ENCODE data around the gene HAUS7.

Gene HAUS7

DNA sequence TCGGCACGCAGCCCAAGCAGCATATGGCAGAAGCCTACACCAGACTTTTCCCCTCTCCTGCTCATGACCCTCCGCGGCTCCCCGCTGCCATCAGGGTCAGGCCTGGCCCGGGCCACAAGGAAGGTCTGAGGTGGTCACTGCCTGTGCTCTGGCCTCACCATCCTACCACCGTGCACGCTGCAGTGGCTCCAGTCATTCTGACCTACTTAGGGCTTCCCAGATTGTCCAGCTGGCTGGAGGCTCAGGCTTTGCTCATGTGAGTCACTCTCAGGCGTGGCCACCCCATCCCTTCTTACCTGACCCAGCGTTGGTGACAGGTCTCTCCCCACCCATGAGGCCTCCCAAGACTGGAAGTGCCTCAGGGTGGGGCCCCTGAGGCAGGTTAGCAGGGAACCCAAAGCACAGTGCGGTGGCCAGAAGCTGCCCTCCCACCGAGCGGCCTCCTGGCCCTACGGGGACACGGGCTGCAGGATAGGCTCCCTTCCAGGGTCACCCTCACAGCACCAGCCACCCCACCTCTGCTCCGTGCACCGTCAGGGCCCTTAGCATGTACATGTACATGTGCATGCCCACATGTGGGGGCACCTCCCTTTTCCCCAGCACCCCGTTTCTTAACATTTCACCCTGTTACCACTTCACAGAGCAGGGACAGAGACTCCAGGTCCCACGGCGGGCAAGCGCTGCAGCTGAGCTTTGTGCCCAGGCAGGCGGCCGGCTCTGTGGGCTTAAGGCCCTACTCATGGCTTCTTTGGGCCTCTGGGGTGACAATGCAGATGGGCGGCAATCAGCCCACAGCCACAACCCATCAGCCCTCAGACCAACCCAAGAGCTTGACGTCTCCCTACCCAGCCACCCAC, 26.7 kb downstream of the HAUS7 start:
- no peaks in the 10 kb centered on the region for H3K4me1 ChIP-seq (ENCODE audit: insufficient read depth, low read length)
- no peak overlapping the region for H3K4me3 ChIP-seq (ENCODE audit: low read depth in 1 of 2, low read length in 2 of 2)
- H3K27me3 ChIP-seq (ENCODE audit: control insufficient read depth in 1 of 2, insufficient read depth in 2 of 2, low read length in 2 of 2): peaks cover 0 to 19% of the 10 kb centered on the region in 2 donors
- H3K9me3 ChIP-seq (ENCODE audit: low read length): peaks cover 9% of the 10 kb centered on the region
- H3K9ac ChIP-seq (ENCODE audit: low read length): no peak overlapping the region
- H3K36me3 ChIP-seq (ENCODE audit: insufficient read depth, low read length): no peaks in the 10 kb centered on the region
- no peak overlapping the region for H3K27ac ChIP-seq (ENCODE audit: low read depth, low read length)

- Histone ChIP-seq H3K9me3 (ENCODE audit: low read length) (peaks cover 9% of the 10 kb centered on the region), H3K4me3 (ENCODE audit: low read depth in 1 of 2, low read length in 2 of 2) (no peak overlapping the region), H3K27ac (ENCODE audit: low read depth, low read length) (no peak overlapping the region), H3K4me1 (ENCODE audit: insufficient read depth, low read length) (no peaks in the 10 kb centered on the region), H3K36me3 (ENCODE audit: insufficient read depth, low read length) (no peaks in the 10 kb centered on the region), H3K27me3 (ENCODE audit: control insufficient read depth in 1 of 2, insufficient read depth in 2 of 2, low read length in 2 of 2) (peaks cover 0 to 18% of the 10 kb centered on the region in 2 donors), H3K9ac (ENCODE audit: low read length) (no peak overlapping the region)
Measured at GRCh38 chrX:153442463-153442862, 27.9 kb downstream of the HAUS7 start.

- Histone ChIP-seq H3K9ac (ENCODE audit: low read length) (no peak overlapping the region), H3K36me3 (ENCODE audit: insufficient read depth, low read length) (no peaks in the 10 kb centered on the region), H3K4me1 (ENCODE audit: insufficient read depth, low read length) (no peaks in the 10 kb centered on the region), H3K27me3 (ENCODE audit: control insufficient read depth in 1 of 2, insufficient read depth in 2 of 2, low read length in 2 of 2) (peaks cover 0 to 14% of the 10 kb centered on the region in 2 donors), H3K4me3 (ENCODE audit: low read depth in 1 of 2, low read length in 2 of 2) (no peak overlapping the region), H3K27ac (ENCODE audit: low read depth, low read length) (no peak overlapping the region), H3K9me3 (ENCODE audit: low read length) (peaks cover 9% of the 10 kb centered on the region)
Measured at GRCh38 chrX:153441981-153442380, 28.4 kb downstream of the HAUS7 start.

- no peaks in the 10 kb centered on the region for H3K4me1 ChIP-seq (ENCODE audit: insufficient read depth, low read length)
- no peak overlapping the region for H3K27ac ChIP-seq (ENCODE audit: low read depth, low read length)
- H3K27me3 ChIP-seq (ENCODE audit: control insufficient read depth in 1 of 2, insufficient read depth in 2 of 2, low read length in 2 of 2): peaks cover 0 to 11% of the 10 kb centered on the region in 2 donors
- no peak overlapping the region for H3K9ac ChIP-seq (ENCODE audit: low read length)
- no peak overlapping the region for H3K4me3 ChIP-seq (ENCODE audit: low read depth in 1 of 2, low read length in 2 of 2)
- H3K36me3 ChIP-seq (ENCODE audit: insufficient read depth, low read length): no peaks in the 10 kb centered on the region
- H3K9me3 ChIP-seq (ENCODE audit: low read length): peaks cover 9% of the 10 kb centered on the region
Measured at GRCh38 chrX:153441296-153441695, 29.1 kb downstream of the HAUS7 start.

- Histone ChIP-seq H3K27me3 (ENCODE audit: control insufficient read depth in 1 of 2, insufficient read depth in 2 of 2, low read length in 2 of 2) (peaks cover 0 to 7% of the 10 kb centered on the region in 2 donors), H3K9me3 (ENCODE audit: low read length) (peaks cover 9% of the 10 kb centered on the region), H3K36me3 (ENCODE audit: insufficient read depth, low read length) (no peaks in the 10 kb centered on the region), H3K27ac (ENCODE audit: low read depth, low read length) (no peak overlapping the region), H3K4me3 (ENCODE audit: low read depth in 1 of 2, low read length in 2 of 2) (no peak overlapping the region), H3K9ac (ENCODE audit: low read length) (no peak overlapping the region), H3K4me1 (ENCODE audit: insufficient read depth, low read length) (no peaks in the 10 kb centered on the region)
Measured at GRCh38 chrX:153440556-153441135, 29.7 kb downstream of the HAUS7 start.

DNA sequence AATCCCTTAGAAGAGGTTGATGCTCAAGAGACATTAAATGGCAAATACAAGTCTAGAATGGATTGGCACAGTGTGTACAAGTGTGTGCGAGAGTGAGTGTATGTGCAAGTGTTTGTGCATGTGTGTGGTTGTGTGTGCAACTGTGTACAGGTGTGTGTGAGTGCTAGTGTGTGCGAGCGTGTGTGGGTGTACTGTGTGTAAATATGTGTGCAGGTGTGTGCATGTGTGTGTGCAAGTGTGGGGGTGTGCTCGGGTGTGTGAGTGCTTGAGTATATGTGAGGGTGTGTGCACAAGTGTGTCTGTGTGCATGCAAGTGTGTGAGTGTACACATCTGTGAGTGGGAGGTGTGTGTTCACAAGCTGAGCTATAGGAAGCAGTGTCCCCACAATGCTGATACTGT, 30.4 kb downstream of the HAUS7 start:
- Histone ChIP-seq H3K4me1 (ENCODE audit: insufficient read depth, low read length) (no peaks in the 10 kb centered on the region), H3K9me3 (ENCODE audit: low read length) (peaks cover 9% of the 10 kb centered on the region), H3K36me3 (ENCODE audit: insufficient read depth, low read length) (no peaks in the 10 kb centered on the region), H3K4me3 (ENCODE audit: low read depth in 1 of 2, low read length in 2 of 2) (no peak overlapping the region), H3K27me3 (ENCODE audit: control insufficient read depth in 1 of 2, insufficient read depth in 2 of 2, low read length in 2 of 2) (peaks cover 0 to 5% of the 10 kb centered on the region in 2 donors), H3K27ac (ENCODE audit: low read depth, low read length) (no peak overlapping the region), H3K9ac (ENCODE audit: low read length) (no peak overlapping the region)

DNA sequence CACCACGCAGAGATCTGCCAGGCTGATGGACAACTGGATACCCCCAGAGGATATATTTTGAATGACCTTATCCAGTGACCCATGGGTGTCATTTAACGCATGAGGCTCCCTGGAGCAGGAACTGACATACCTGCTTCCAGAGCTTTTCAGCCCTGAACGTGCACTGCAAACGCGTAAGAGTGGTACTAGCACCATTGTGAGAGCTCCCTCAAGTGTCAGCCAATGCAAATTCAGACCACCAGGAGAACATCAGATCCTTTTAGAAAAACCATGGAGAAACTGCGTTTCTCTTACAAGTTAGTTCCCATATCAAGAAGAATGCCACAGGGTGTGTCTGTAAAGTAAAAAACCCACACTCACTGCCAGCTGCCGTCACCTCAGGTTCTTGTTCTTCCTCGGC, 31.8 kb downstream of the HAUS7 start:
- H3K36me3 ChIP-seq (ENCODE audit: insufficient read depth, low read length): no peaks in the 10 kb centered on the region
- H3K27ac ChIP-seq (ENCODE audit: low read depth, low read length): no peak overlapping the region
- no peak overlapping the region for H3K9ac ChIP-seq (ENCODE audit: low read length)
- no peak overlapping the region for H3K4me3 ChIP-seq (ENCODE audit: low read depth in 1 of 2, low read length in 2 of 2)
- no peaks in the 10 kb centered on the region for H3K4me1 ChIP-seq (ENCODE audit: insufficient read depth, low read length)
- H3K9me3 ChIP-seq (ENCODE audit: low read length): peaks cover 9% of the 10 kb centered on the region
- H3K27me3 ChIP-seq (ENCODE audit: control insufficient read depth in 1 of 2, insufficient read depth in 2 of 2, low read length in 2 of 2): peaks cover 0 to 6% of the 10 kb centered on the region in 2 donors

DNA sequence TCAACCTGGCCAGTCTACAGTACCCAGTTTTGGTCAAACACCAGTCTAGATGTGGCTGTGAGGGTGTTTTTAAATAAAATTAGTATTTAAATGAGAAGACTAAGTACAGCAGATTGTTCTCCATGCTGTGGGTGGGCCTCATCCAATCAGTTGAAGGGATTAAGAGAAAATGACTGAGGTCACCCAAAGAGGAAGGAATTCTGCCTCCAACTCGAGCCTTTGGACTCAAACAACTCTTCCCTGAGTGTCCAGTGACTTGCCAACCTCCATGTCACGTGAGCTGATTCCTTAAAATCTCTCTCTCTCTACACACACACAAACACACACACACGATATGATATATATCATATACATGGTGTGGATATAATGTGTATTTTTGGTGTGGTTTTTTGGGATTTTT, 34.5 kb downstream of the HAUS7 start:
- Histone ChIP-seq H3K9me3 (ENCODE audit: low read length) (peaks cover 18% of the 10 kb centered on the region), H3K27ac (ENCODE audit: low read depth, low read length) (no peak overlapping the region), H3K9ac (ENCODE audit: low read length) (no peak overlapping the region), H3K4me1 (ENCODE audit: insufficient read depth, low read length) (no peaks in the 10 kb centered on the region), H3K4me3 (ENCODE audit: low read depth in 1 of 2, low read length in 2 of 2) (no peak overlapping the region), H3K27me3 (ENCODE audit: control insufficient read depth in 1 of 2, insufficient read depth in 2 of 2, low read length in 2 of 2) (peaks cover 0 to 19% of the 10 kb centered on the region in 2 donors), H3K36me3 (ENCODE audit: insufficient read depth, low read length) (no peaks in the 10 kb centered on the region)

DNA sequence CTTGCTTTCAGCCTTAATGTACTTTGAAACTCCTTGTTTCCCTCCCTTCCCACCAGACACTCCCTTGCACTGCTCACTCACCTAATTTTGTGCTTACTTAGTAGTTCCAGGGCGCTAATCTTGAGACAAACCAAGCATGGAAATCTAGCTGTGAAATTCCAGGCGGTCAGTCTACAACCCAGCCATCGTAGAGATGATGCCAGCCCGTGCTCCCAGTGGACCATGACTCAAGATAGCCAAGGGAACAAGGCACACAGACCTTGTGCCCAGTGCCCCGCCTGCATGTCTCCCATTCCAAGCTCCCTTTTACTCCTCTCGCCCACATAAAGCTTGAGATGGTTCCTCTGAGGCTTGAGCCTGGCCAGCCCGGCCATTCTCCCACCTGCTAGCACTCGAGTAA, 35.6 kb downstream of the HAUS7 start:
- Histone ChIP-seq H3K9ac (ENCODE audit: low read length) (no peak overlapping the region), H3K9me3 (ENCODE audit: low read length) (peaks cover 14% of the 10 kb centered on the region), H3K4me1 (ENCODE audit: insufficient read depth, low read length) (no peaks in the 10 kb centered on the region), H3K27me3 (ENCODE audit: control insufficient read depth in 1 of 2, insufficient read depth in 2 of 2, low read length in 2 of 2) (peaks cover 0 to 14% of the 10 kb centered on the region in 2 donors), H3K27ac (ENCODE audit: low read depth, low read length) (no peak overlapping the region), H3K36me3 (ENCODE audit: insufficient read depth, low read length) (no peaks in the 10 kb centered on the region), H3K4me3 (ENCODE audit: low read depth in 1 of 2, low read length in 2 of 2) (no peak overlapping the region)

- Histone ChIP-seq H3K27ac (ENCODE audit: low read depth, low read length) (no peak overlapping the region), H3K9ac (ENCODE audit: low read length) (no peak overlapping the region), H3K9me3 (ENCODE audit: low read length) (peaks cover 10% of the 10 kb centered on the region), H3K27me3 (ENCODE audit: control insufficient read depth in 1 of 2, insufficient read depth in 2 of 2, low read length in 2 of 2) (peaks cover 0 to 14% of the 10 kb centered on the region in 2 donors), H3K36me3 (ENCODE audit: insufficient read depth, low read length) (no peaks in the 10 kb centered on the region), H3K4me1 (ENCODE audit: insufficient read depth, low read length) (no peaks in the 10 kb centered on the region), H3K4me3 (ENCODE audit: low read depth in 1 of 2, low read length in 2 of 2) (no peak overlapping the region)
Measured at GRCh38 chrX:153433781-153434285, 36.5 kb downstream of the HAUS7 start.

- Histone ChIP-seq H3K27ac (ENCODE audit: low read depth, low read length) (no peak overlapping the region), H3K4me3 (ENCODE audit: low read depth in 1 of 2, low read length in 2 of 2) (no peak overlapping the region), H3K9me3 (ENCODE audit: low read length) (peaks cover 10% of the 10 kb centered on the region), H3K36me3 (ENCODE audit: insufficient read depth, low read length) (no peaks in the 10 kb centered on the region), H3K9ac (ENCODE audit: low read length) (no peak overlapping the region), H3K27me3 (ENCODE audit: control insufficient read depth in 1 of 2, insufficient read depth in 2 of 2, low read length in 2 of 2) (peaks cover 0 to 14% of the 10 kb centered on the region in 2 donors), H3K4me1 (ENCODE audit: insufficient read depth, low read length) (no peaks in the 10 kb centered on the region)
Measured at GRCh38 chrX:153433161-153433680, 37.2 kb downstream of the HAUS7 start.

Data from muscle layer of colon (tissue), 2 donors.